Subcutaneous adipose tissue (tissue), 4 donors: Measurements from ENCODE around the gene CCL11. TPM values are rescaled to one million over a fixed set of nuclear protein-coding genes. Genes with fewer than 3 reads are reported as not detected.

Experiments used
- total RNA-seq, 4 donors: library from RNA; depleted of rRNA; stranded (reverse); fragments of >200 nt; gene quantifications; one replicate each; pipeline ENCODE4 v1.1.0, GENCODE V29; 2016
- TF ChIP-seq, protein P1 (sequence below): fragments of 450-650 bp; IDR thresholded peaks from one replicate; pipeline ENCODE4 v1.5.1; 2016; ENCODE audit warnings: low read depth, mild to moderate bottlenecking, control low read depth, antibody characterized with exemption, moderate library complexity

The CCL11 gene
- total RNA-seq, 4 donors from 2014 or later: not detected

DNA sequence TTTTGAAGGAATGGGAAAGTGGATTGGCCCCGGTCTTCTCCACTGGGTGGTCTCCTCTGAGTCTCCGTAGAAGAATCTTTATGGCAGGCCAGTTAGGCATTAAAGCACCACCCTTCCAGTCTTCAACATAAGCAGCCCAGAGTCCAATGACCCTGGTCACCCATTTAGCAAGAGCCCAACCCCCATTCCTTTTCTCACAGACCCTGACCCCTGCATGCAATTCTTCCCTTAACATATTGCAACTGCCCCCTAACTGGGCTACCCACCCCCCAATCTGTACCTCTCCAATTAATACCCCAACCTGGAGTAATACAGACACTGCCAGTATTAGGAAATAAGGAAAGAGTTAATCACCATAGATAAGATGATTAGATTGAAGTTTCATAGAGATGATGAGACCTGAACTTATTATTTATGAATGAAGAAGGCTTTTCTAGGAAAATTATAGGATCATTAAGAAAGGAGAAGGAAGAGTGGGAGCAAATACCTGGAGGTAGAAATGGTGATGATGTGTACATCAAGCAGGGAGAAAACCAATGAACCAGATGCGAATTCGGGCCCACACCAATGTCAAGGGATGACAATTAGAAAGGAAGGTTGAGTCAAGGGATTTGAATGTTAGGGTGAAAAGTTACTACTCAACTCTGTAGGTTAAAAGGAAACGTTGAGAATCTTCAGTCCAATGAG lies 28.1 kb upstream of the CCL11 start:
- TF ChIP-seq, protein P1, sequence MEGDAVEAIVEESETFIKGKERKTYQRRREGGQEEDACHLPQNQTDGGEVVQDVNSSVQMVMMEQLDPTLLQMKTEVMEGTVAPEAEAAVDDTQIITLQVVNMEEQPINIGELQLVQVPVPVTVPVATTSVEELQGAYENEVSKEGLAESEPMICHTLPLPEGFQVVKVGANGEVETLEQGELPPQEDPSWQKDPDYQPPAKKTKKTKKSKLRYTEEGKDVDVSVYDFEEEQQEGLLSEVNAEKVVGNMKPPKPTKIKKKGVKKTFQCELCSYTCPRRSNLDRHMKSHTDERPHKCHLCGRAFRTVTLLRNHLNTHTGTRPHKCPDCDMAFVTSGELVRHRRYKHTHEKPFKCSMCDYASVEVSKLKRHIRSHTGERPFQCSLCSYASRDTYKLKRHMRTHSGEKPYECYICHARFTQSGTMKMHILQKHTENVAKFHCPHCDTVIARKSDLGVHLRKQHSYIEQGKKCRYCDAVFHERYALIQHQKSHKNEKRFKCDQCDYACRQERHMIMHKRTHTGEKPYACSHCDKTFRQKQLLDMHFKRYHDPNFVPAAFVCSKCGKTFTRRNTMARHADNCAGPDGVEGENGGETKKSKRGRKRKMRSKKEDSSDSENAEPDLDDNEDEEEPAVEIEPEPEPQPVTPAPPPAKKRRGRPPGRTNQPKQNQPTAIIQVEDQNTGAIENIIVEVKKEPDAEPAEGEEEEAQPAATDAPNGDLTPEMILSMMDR: no peak

DNA sequence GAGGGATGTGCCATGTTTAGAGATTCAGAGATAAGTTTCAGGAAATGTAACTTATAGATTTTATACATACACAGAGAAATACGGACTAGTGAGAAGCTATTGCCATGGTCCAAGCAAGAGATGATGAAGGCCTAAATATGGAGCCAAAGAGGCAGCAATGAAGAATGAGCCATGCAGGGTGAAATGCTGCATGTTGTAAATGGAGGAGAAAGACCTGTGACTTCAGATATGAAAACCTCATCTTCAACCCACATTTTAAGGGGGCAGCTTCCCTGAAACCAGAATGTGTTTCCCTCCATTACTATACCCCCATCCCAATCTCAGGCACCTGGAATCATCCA lies 27.6 kb upstream of the CCL11 start:
- TF ChIP-seq, protein P1: no peak

- TF ChIP-seq, protein P1: no peak
Observed at GRCh38 chr17:34259146-34259545, 26.4 kb upstream of the CCL11 start.

DNA sequence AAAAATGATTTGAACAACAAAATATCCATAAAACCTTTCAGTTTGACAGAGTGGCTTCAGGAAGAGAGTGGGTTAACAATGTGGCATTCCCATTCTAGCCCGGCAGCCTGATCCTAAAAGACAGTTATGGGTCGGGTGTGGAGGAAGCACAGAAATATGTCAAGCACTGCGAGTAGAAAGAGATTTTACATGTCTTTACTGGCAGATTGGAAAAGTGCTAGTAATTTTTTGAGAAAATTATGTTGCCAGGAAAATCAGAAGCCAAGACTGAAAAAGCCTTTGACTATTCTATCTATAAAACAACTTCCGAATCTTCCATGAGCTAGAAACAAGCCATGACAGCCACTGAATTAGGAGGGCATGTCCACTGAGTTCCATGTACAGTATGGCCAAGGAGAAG lies 24.7 kb upstream of the CCL11 start:
- TF ChIP-seq, protein P1: no peak

DNA sequence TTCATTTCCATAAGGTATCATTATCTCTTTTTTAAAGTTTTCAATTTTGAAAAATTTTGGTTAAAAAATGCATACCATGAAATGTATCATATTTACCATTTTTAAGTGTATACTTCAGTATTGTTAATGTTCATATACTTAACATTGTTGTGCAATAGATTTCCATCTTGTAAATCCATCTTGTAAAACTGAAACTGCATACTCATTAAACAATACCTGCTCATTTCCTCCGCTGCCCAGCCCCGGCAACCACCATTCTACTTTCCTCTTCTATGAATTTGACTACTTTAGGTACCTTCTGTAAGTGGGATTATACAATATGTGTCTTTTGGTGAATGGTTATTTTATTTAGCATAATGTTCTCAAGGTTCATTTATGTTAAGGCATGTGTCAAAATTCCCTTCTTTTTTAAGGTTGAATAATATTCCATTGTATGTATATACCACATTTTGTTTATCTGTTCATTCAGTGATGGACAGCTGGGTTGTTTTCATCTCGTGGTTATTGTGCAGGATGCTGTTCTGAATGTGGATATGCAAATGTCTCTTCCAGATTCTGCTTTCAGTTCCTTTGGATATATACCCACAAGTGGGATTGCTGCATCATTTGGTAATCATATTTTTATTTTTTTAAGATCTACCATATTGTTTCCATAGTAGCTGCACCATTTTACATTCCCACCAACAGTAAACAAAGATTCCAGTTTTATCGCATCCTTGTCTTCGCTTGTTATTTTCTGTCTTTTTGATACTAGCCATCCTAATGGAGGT lies 23.8 kb upstream of the CCL11 start:
- TF ChIP-seq, protein P1: no peak

DNA sequence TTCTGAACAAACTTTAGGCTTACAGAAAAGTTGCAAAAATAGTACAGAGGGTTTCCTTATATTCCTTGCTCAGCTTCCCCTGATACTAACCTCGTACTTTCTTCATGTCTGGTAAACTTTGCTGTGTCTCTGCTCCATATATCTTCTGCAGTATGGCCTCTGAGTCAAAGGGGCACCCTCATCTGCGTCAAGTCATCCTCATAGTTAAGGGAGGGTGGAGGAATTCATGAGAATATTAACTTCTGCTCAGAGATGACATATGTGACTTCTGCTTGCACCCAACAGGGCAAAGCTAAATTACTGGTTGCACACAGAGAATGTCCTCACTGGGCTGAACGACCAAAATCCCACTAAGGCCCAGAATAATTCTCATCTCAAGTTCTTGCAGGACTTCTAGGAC lies 19.8 kb upstream of the CCL11 start:
- TF ChIP-seq, protein P1: no peak

DNA sequence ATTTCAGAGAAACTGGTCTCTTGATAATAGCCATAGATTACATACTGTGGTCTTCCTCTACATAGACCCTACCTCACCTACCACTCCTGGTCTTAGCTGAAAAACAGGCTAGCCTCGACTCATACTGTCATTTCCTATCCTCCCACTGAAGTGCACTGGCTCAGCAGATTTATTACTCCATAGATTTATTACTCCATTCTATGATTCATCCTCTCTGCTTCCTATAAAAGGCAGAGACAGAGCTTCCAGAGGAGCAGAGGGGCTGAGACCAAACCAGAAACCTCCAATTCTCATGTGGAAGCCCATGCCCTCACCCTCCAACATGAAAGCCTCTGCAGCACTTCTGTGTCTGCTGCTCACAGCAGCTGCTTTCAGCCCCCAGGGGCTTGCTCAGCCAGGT lies 15.6 kb upstream of the CCL11 start, which contains the start of gene CCL7:
TSS of gene CCL7 (plus strand) at position 253 of the 400 bp plus-strand sequence. CDS start at position 323, 70 bp downstream.
- TF ChIP-seq, protein P1: no peak
